Measurements from ENCODE around the gene TRIM43B.
"Not testable (repeated sequence)": the region's sequence is repeated elsewhere in the genome, so short reads cannot be mapped to it uniquely, and the experiment has no call there.

The TRIM43B gene

DNA sequence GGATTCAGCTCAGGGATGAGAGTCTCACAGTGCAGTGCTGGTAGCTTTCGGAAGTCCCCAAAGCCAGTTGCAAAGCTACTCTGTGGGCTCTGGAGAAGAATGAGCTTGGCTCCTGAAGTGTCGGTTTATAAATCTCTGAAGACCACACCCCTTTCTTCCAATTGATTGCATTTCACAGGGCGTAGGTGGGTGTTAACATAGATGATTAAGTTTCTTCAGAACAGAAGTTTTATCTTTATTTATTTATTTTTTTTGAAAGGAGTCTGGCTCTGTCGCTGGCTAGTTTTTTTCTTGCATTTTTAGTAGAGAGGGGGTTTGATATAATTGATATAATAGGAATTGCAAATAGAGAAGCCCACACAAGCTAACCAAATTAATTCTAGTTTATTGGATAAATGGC lies at the start of gene TRIM43B:
TSS of gene TRIM43B (minus strand) at position 101 of the 400 bp plus-strand sequence. CDS start 2,040 bp downstream, outside the sequence.
- H3K27me3 Mint-ChIP-seq: peaks cover 16% of the 10 kb centered on the region
- H3K4me1 Mint-ChIP-seq, ATAC-seq, H3K9me3 Mint-ChIP-seq, H3K27ac Mint-ChIP-seq, H3K36me3 Mint-ChIP-seq, H3K4me3 Mint-ChIP-seq: not testable (repeated sequence)

DNA sequence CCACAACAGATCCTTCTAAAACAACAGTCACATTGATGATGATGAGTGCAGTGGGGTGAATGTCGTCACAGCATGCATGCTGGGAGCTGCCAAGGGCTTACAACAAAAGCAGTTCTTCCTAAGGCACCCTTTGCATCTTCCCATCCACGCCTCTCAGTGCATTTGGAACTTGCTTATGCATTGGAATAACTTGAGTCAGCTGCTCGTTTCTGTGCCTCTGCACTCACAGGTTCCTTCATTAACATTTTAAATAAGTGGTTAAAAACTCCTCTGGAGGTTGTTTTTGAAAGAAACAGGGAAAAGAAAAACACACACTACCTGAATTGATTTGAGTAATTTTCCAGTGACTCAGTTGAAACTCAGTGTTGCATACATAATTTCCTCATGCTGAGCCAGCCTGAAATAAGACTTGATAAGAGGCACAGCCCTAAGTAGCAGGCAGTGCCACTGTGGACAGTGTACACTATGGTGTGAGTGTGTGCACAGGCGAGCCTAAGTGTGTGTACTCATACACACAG lies 46.8 kb upstream of the TRIM43B start:
- peaks cover 37% of the 10 kb centered on the region for H3K4me1 Mint-ChIP-seq
- H3K9me3 Mint-ChIP-seq: no peaks in the 10 kb centered on the region
- peak overlapping the region; percentile 46 for H3K4me3 Mint-ChIP-seq
- H3K27me3 Mint-ChIP-seq: no peaks in the 10 kb centered on the region
- peak overlapping the region; percentile 92 for H3K27ac Mint-ChIP-seq
- ATAC-seq: peak; percentile 70
- H3K36me3 Mint-ChIP-seq: peaks cover 48% of the 10 kb centered on the region

DNA sequence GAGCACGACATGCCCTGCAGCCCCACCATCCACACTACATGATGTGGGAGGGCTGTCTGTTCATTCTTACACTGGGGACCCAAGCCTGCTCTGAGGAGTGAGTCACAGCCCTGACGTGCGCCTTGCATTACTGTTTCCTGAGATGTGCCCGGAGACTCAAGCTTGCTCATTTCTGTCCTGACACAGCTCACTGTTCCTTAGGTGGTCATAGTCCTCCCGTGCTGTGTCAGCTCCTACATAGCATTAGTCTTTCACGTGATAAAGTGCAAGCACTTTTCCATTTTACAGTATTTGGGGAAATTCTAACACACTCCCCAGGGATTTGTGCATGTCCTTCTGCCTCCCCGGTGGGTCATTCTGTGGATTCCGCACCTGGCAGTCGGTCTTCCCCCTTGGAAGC lies 46.2 kb upstream of the TRIM43B start:
- peak; percentile 91 for ATAC-seq
- peak overlapping the region; percentile 92 for H3K27ac Mint-ChIP-seq
- H3K27me3 Mint-ChIP-seq: no peaks in the 10 kb centered on the region
- no peaks in the 10 kb centered on the region for H3K9me3 Mint-ChIP-seq
- H3K36me3 Mint-ChIP-seq: peaks cover 48% of the 10 kb centered on the region
- H3K4me3 Mint-ChIP-seq: peak overlapping the region; percentile 46
- peaks cover 43% of the 10 kb centered on the region for H3K4me1 Mint-ChIP-seq

DNA sequence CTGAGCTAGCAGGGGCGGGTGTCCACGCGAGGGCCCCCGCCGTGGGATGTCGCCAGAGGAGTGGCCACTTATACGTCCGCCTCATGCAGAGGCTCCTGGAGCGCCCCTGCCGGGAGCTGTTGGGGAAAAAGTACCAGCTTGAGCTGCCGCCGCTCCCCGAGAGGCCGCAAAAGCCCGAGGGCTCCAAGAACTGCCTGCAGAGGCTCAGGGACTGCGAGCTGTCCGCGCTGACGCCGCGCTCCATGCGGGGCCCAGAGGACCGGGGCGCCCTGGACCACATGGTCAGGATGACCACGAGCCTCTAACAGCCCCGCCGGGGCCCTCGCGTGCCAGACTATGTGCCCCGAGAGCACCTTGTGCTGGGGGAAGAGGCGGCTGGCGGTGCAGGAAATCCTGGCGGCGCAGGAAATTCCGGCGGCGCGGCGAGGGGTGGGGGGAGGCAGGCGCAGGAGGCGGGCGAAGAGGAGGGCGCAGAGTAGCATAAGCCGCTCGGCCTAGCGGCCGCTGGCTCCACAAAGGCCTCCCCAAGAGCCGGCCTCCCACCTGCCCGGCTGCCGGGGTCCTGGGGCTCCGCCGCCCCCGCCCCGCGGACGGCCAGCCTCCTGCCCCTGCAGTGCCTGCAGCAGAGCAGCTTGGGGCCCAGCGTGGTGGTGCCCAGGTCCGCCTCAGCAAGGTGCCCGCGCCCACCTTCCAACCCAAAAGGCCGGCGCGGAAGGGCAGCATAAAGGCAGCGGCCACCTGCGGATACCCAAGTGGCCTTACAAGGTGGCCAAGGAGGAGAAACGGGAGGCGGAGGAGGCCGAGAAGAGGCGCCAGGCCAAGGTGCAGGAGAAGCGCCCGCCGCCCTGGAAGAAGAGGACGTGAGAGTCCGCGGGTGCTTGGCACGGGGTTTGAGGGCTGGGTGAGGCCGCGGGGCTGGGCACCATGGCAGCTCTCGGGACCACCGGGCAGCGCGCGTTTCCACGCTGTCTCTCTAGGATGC lies 42.1 kb upstream of the TRIM43B start:
- H3K9me3 Mint-ChIP-seq: no peaks in the 10 kb centered on the region
- H3K4me3 Mint-ChIP-seq: peak overlapping the region; percentile 97
- peak overlapping the region; percentile 83 for H3K27ac Mint-ChIP-seq

DNA sequence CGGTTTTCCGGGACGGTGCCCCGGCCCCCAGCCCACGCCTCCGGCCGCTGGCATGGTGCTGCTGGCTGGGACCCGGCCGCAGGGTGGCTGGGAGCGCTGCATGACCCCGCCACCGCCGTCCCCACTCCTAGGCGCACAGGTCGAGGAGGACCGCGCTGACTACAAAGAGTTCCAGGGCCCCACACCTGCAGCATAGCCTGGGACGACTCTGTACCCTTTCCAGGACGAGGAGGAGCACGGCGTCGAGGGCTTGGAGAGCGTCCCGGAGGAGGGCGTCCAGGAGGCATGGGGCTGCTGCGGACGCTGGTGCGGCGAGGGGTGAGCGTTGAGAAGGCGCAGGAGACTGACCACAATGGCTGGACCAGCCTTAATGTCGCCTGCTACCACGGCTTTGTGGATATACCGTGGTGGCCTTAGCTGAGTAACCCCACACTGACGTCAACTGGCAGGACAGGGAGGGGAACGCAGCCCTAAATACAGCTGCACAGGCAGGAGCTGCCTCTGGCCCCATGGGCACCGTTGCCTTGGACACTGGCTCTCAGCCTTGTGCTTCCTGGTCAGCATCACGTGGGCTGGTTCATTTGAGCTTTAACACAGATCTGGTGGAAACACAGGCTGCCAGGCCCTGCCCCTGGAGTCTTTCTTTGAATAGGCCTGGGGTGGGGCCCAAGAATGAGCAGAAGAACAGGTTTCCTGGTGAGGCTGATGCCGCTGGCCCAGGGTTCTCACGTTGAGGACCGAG lies 40.9 kb upstream of the TRIM43B start:
- Mint-ChIP-seq H3K27ac (peak overlapping the region; percentile 83), H3K27me3 (no peaks in the 10 kb centered on the region), H3K4me1 (peaks cover 33% of the 10 kb centered on the region), H3K36me3 (peaks cover 19% of the 10 kb centered on the region), H3K9me3 (no peaks in the 10 kb centered on the region), H3K4me3 (peak overlapping the region; percentile 97)
- ATAC-seq: no peak

More for the DNA sequence above, 42.1 kb upstream of the TRIM43B start:
- peak; percentile 81 for ATAC-seq
- Mint-ChIP-seq H3K4me1 (peaks cover 45% of the 10 kb centered on the region), H3K36me3 (peaks cover 31% of the 10 kb centered on the region), H3K27me3 (no peaks in the 10 kb centered on the region)

DNA sequence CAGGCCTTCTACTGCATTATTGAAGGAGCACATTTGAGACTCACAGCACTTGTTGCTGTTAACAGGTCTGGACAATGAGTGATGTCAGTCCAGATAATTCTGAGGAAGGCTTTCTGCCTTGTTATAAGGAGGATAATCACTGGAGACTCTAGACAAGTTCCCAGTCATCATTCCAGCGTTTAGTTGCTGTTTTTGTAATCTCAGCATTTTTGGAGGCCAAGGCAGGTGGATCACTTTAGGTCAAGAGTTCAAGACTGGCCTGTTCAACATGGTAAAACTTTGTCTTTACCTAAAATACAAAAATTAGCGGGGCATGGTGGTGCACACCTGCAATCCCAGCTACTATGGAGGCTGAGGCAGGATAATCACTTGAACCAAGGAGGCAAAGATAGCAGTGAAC lies 39.6 kb upstream of the TRIM43B start:
- Mint-ChIP-seq H3K9me3 (no peaks in the 10 kb centered on the region), H3K4me1 (peaks cover 22% of the 10 kb centered on the region), H3K4me3 (no peak overlapping the region), H3K27ac (no peak overlapping the region), H3K27me3 (no peaks in the 10 kb centered on the region), H3K36me3 (peaks cover 7% of the 10 kb centered on the region)
- no peak for ATAC-seq

DNA sequence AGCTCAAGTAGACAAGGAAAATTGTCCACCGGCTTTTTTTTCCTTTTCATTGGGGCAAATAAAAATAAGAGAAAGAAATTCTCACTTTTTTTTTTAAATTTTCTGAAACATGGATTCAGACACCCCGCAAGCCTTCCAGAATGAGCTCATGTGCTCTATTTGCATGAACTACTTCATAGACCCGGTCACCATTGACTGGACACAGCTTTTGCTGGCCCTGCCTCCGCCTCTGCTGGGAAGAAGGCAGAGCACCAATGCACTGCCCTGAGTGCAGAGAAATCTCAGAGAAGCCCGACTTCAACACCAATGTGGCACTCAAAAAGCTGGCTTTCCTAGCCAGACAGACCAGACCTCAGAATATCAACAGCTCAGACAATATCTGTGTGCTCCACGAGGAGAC lies 30.2 kb upstream of the TRIM43B start:
- H3K27me3 Mint-ChIP-seq: peaks cover 9% of the 10 kb centered on the region
- H3K9me3 Mint-ChIP-seq: no peaks in the 10 kb centered on the region
- H3K4me1 Mint-ChIP-seq: no peaks in the 10 kb centered on the region
- no peaks in the 10 kb centered on the region for H3K36me3 Mint-ChIP-seq
- H3K27ac Mint-ChIP-seq: no peak overlapping the region
- no peak overlapping the region for H3K4me3 Mint-ChIP-seq
- no peak for ATAC-seq

DNA sequence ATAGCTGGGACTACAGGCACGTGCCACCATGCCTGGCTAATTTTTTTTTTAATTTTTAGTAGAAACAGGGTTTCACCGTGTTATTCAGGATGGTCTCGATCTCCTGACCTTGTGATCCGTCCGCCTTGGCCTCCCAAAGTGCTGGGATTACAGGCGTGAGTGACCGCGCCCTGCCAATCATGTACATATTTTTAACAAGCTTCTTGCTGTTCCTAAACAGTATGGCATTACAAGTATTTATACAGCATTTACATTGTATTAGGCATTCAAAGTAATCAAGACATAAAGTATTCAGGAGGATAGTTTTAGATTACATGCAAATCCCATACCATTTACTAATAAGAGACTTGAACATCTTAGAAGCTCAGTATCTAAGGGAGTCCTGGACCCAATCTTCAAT lies 29.7 kb upstream of the TRIM43B start:
- peaks cover 10% of the 10 kb centered on the region for H3K27me3 Mint-ChIP-seq
- H3K4me3 Mint-ChIP-seq, H3K27ac Mint-ChIP-seq, H3K36me3 Mint-ChIP-seq, H3K4me1 Mint-ChIP-seq, H3K9me3 Mint-ChIP-seq, ATAC-seq: not testable (repeated sequence)

DNA sequence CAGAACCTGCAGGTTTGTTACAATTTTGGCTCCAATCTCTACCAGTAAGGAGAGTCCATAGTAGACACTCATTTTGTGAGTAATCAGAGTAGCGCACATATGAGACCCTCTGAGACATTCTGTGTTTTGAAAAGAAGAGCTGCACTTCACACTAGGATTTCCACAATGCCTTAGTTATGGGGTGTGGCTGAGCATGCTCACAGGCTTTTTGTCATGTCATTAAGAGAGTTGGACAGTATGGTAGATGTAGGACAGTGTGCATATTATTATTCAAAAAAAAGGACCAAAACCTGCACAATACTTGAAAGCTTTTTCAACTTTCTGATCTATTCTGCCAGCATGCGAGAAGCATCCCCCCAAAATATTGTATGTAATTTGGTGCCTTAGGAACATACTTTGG lies 24.9 kb upstream of the TRIM43B start:
- Mint-ChIP-seq H3K27me3 (peaks cover 21% of the 10 kb centered on the region), H3K4me3 (no peak overlapping the region), H3K9me3 (no peaks in the 10 kb centered on the region), H3K27ac (no peak overlapping the region), H3K36me3 (no peaks in the 10 kb centered on the region), H3K4me1 (no peaks in the 10 kb centered on the region)
- ATAC-seq: no peak

DNA sequence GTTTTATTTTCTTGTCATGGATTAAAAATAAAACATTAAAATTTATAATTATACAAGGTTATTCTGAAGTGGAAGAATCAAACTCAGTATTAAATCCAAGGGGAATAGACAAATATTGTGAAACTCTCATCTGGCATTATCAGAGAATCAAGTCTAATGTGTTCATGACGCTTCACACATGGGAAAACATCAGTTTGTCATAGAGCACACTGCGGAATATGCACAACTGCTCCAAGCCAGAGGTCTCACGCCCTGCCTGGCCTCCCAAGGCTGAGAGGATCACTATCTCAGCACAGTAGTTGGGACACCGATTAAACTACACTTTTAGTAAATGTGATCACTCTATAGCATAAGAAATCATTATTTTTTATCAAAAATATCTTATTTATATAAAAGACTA lies 20.7 kb upstream of the TRIM43B start:
- H3K9me3 Mint-ChIP-seq: no peaks in the 10 kb centered on the region
- no peaks in the 10 kb centered on the region for H3K36me3 Mint-ChIP-seq
- no peak overlapping the region for H3K4me3 Mint-ChIP-seq
- ATAC-seq: no peak
- H3K27ac Mint-ChIP-seq: no peak overlapping the region
- no peaks in the 10 kb centered on the region for H3K4me1 Mint-ChIP-seq
- peaks cover 33% of the 10 kb centered on the region for H3K27me3 Mint-ChIP-seq

DNA sequence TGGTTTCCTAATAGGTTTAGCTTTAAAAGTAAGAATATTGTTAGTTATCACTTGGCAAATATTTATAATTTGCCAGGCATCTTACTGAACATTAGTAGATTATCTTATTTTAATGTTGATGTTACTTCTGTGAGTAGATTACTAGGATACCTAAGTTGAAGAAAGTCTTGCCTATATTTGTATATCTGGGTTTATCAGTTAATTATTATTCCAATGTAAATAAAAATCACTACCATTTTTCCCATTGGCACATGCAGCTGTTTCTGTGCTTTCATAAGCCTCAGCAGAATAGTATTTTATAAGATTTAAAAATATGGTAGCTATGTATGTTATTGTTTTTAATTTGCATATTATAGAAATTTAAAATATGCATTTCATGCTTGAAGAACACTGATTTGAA lies 16.3 kb upstream of the TRIM43B start:
- Mint-ChIP-seq H3K36me3 (no peaks in the 10 kb centered on the region), H3K4me3 (no peak overlapping the region), H3K27ac (no peak overlapping the region), H3K9me3 (no peaks in the 10 kb centered on the region), H3K27me3 (peaks cover 18% of the 10 kb centered on the region), H3K4me1 (no peaks in the 10 kb centered on the region)
- no peak for ATAC-seq

DNA sequence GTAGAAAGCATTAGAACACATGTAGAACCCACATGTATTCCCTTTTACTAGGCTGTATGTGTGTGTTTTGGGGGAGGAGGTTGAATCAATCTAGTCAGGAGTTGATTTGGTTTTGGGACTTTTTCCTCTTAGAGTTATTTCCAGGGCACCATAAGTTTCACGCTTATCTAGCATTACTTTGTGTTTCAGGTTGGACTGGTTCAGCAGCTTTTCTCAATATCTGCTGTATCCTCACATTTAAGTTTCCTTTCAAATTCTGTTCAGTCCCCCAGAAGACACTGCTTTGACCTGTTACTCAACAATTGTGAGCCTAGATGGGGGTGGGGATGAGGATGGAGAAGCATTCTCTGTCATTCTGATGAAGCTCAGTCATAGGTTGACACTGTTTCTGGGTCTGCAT lies 7.5 kb upstream of the TRIM43B start:
- not testable (repeated sequence) for H3K27ac Mint-ChIP-seq, ATAC-seq, H3K27me3 Mint-ChIP-seq

DNA sequence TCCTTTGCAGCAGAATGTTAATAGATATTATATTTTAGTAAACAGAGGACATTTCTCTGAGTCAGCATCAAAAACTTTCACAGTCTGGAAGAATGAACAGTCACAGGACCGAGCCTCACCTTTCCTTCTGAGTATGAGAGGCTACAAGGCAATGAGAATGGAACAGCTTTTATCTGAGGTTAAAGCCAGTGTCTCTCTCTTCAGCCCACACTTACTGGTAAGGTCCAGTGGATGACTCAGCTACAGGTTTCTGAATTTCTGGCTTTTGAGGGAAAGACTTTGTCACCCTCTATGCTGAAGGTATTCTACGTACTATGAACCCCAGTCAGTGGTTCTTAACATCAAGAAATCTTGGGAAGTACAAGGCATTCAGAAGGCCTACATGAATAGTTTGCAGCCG lies 9.5 kb downstream of the TRIM43B start:
- not testable (repeated sequence) for H3K9me3 Mint-ChIP-seq, H3K4me1 Mint-ChIP-seq, H3K27ac Mint-ChIP-seq, H3K4me3 Mint-ChIP-seq, H3K27me3 Mint-ChIP-seq, ATAC-seq, H3K36me3 Mint-ChIP-seq

More for the DNA sequence above, 7.5 kb upstream of the TRIM43B start:
- not testable (repeated sequence) for H3K4me3 Mint-ChIP-seq, H3K36me3 Mint-ChIP-seq, H3K9me3 Mint-ChIP-seq, H3K4me1 Mint-ChIP-seq

DNA sequence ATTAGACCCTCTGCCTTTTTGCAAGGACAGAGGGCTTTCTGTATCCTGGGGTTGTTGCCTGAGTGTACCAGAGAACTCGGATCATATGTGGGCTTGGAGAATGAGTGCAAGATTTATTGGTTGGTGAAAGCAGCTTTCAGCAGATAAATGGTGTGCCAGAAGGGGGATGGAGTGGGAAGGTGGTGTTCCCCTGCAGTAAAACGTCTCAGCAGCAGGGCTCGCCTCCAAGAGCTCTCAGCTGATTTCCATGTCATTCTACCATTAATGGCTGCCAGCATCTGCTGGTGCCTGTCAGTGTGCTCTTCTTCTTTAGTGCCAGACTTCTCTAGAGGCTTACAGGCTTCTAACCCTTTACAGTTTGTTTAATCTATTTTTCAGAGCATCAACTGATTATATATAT lies 16.6 kb downstream of the TRIM43B start:
- H3K36me3 Mint-ChIP-seq, H3K9me3 Mint-ChIP-seq, H3K27ac Mint-ChIP-seq, H3K4me1 Mint-ChIP-seq, ATAC-seq, H3K4me3 Mint-ChIP-seq, H3K27me3 Mint-ChIP-seq: not testable (repeated sequence)

DNA sequence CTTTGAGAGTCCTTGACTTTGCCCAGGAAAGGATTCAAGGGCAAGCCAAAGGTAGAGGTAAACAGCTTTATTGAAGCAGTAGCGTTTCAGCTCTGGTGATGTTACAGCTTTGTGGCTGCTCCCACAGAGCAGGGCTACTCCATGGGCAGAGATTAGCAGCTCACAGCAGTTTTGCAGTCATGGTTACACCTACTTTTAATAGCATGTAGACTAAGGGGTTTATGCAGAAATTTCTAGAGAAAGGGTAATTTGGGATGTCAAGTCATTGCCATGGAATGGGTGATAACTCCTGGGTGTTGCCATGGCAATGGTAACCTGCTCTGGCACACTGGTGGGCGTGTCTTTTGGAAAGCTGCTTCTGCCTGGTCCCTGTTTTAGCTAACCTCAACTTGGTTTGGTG lies 18.0 kb downstream of the TRIM43B start:
- ATAC-seq, H3K9me3 Mint-ChIP-seq, H3K27ac Mint-ChIP-seq, H3K36me3 Mint-ChIP-seq, H3K4me3 Mint-ChIP-seq, H3K27me3 Mint-ChIP-seq, H3K4me1 Mint-ChIP-seq: not testable (repeated sequence)

Measured in stimulated activated memory B cell treated with anti-CD40 and anti-IgM and Interleukin-4, amounts not matched to agents 10 μg/mL and 1 μg/mL and 100 μg/mL, for 72 hours (primary cell).